GM12878 (cell line): ENCODE results near the gene OS9. TPM values are rescaled to one million over a fixed set of nuclear protein-coding genes. Genes with fewer than 3 reads are reported as not detected.
A peak's percentile ranks its signal among the peaks of the same experiment; 100 is the strongest.

Source experiments
- ATAC-seq: fragments of 200-7000 bp; cut with Tn5 transposase; 3 replicates; pipeline ENCODE4 v1.9.1; 2020; ENCODE audit warnings: mild to moderate bottlenecking, moderate library complexity
- BruUV-seq: library from RNA; stranded (reverse); fragments of 400-500 nt; replicated peaks from 2 replicates; lab custom pipeline; 2021; lab: Mats Ljungman, UMichigan
- CTCF ChIA-PET: fragments of 300-600 bp; sonication (Branson Sonifier 250); formaldehyde crosslinking; extraction: SDS; loops from one replicate; lab custom pipeline; 2021; ENCODE audit warnings: inconsistent platforms; lab: Yijun Ruan, JAX
- POLR2A ChIA-PET: fragments of 350-600 bp; formaldehyde crosslinking; extraction: SDS; loops from one replicate; lab custom pipeline; 2021; ENCODE audit warnings: inconsistent platforms; lab: Charles Lee
- RAD21 ChIA-PET: fragments of 300-600 bp; sonication (Branson Sonifier 250); formaldehyde crosslinking; loops from one replicate; lab custom pipeline; 2023; ENCODE audit warnings: antibody characterized with exemption; ENCODE audit not compliant: unreplicated experiment; lab: Charles Lee
- SMC1A ChIA-PET: fragments of 300-600 bp; sonication (Branson Sonifier 250); formaldehyde crosslinking; loops from one replicate; lab custom pipeline; 2023; ENCODE audit not compliant: unreplicated experiment, uncharacterized antibody; lab: Charles Lee
- DNase-seq: peaks from one replicate; pipeline ENCODE4 v3.0.0-alpha.2; 2011; ENCODE audit warnings: low read depth, low spot score
- FAIRE-seq: peaks from 3 replicates; lab custom pipeline; 2011; peaks lifted over from hg19 to GRCh38; lab: Jason Lieb, UNC
- H2AFZ ChIP-seq: 2 replicates; pipeline ENCODE4 v1.6.0; 2011; ENCODE audit warnings: low read depth, low read length, control low read depth; ENCODE audit not compliant: control insufficient read depth
- H3K27ac ChIP-seq: 2 replicates; pipeline ENCODE4 v1.5.1; 2011; ENCODE audit warnings: control low read depth; ENCODE audit not compliant: control insufficient read depth, insufficient read depth
- H3K27me3 ChIP-seq, 2 experiments: replicated peaks in 1 of 2; 2 replicates each; pipeline versions ENCODE4 v1.6.0 to v1.6.1; 2011; ENCODE audit warnings: low read length in 1 of 2; ENCODE audit not compliant: control insufficient read depth in 2 of 2, insufficient read depth in 2 of 2
- H3K36me3 ChIP-seq, 2 experiments: 2 replicates each; pipeline ENCODE4 v1.5.1; 2011; ENCODE audit warnings: low read length in 1 of 2; ENCODE audit not compliant: control insufficient read depth in 2 of 2, insufficient read depth in 2 of 2
- H3K4me1 ChIP-seq: 2 replicates; pipeline ENCODE4 v1.6.1; 2011; ENCODE audit warnings: mild to moderate bottlenecking, low read length, moderate library complexity, mixed read lengths; ENCODE audit not compliant: control insufficient read depth, insufficient read depth
- H3K4me2 ChIP-seq: 2 replicates; pipeline ENCODE4 v1.6.0; 2011; ENCODE audit warnings: control low read depth; ENCODE audit not compliant: control insufficient read depth, insufficient read depth
- H3K4me3 ChIP-seq: fragments of 200-600 bp; sonication (generic); 2 replicates; pipeline ENCODE4 v1.5.1; 2016
- H3K79me2 ChIP-seq: 2 replicates; pipeline ENCODE4 v1.6.0; 2011; ENCODE audit warnings: low read length; ENCODE audit not compliant: control insufficient read depth, insufficient read depth
- H3K9ac ChIP-seq: 2 replicates; pipeline ENCODE4 v1.8.0; 2011; ENCODE audit warnings: low read length, control low read depth, mixed read lengths; ENCODE audit not compliant: control insufficient read depth, insufficient read depth
- H3K9me3 ChIP-seq: replicated peaks from 3 replicates; pipeline ENCODE4 v1.5.1; 2011; ENCODE audit warnings: mild to moderate bottlenecking, low read length; ENCODE audit not compliant: control insufficient read depth, insufficient read depth
- H4K20me1 ChIP-seq: 2 replicates; pipeline ENCODE4 v1.6.0; 2011; ENCODE audit not compliant: control insufficient read depth, insufficient read depth
- EED ChIP-seq: sonication (generic); IDR thresholded peaks from 2 replicates; pipeline ENCODE4 v1.6.1; 2016; ENCODE audit warnings: antibody characterized with exemption, low read depth
- ESRRA ChIP-seq: IDR thresholded peaks from 2 replicates; pipeline ENCODE4 v1.6.1; 2012; ENCODE audit warnings: mild to moderate bottlenecking, low read length, improper control_type of control experiment
- POLR2A ChIP-seq: IDR thresholded peaks from 2 replicates; pipeline ENCODE4 v1.6.1; 2011; ENCODE audit warnings: low read depth, mild to moderate bottlenecking, low read length
- SRF ChIP-seq, 2 experiments: IDR thresholded peaks; 2 replicates each; pipeline ENCODE4 v1.6.1; 2011; ENCODE audit warnings: low read depth in 2 of 2, low read length in 2 of 2, mild to moderate bottlenecking in 1 of 2, moderate library complexity in 1 of 2
- ZNF274 ChIP-seq: IDR thresholded peaks from one replicate; pipeline ENCODE4 v1.8.0; 2011; ENCODE audit not compliant: insufficient read length, insufficient read depth
- WGBS: methylation state at CpG from one replicate; pipeline ENCODE4 v1.1.6; 2016; ENCODE audit warnings: low lambda C conversion rate; ENCODE audit not compliant: insufficient replicate concordance, insufficient coverage; ENCODE audit errors: missing lambda C conversion rate; 5-methylcytosine and 5-hydroxymethylcytosine counted together
- in situ Hi-C: fragments of 300-500 bp; cut with MboI; formaldehyde crosslinking; loops from 9 replicates; pipeline ENCODE4 v1.14.3; 2018; ENCODE audit warnings: mixed read lengths
- intact Hi-C: fragments of 100-400 bp; cut with micrococcal nuclease; formaldehyde crosslinking; loops from one replicate; pipeline ENCODE4 v1.14.2; 2022; ENCODE audit not compliant: unreplicated experiment
- polyA plus RNA-seq, 11 experiments: library from polyadenylated mRNA; depleted of rRNA in 4 of 11; unstranded in 6 of 11; stranded (reverse) in 5 of 11; fragments of >200 nt; fragmentation: Nextera tagmentation in 4 of 11; fragmentation: Illumina TruSeq in 1 of 11; extraction: Ambion mirVana in 4 of 11; extraction: Trizol in 1 of 11; gene quantifications; 1 replicate in 1 of 11; 2 replicates in 10 of 11; pipeline versions ENCODE4 v1.2.1 to v1.2.3, GENCODE V29; 2011 to 2016; ENCODE audit warnings: inconsistent platforms in 2 of 11, missing spikeins in 2 of 11, low read depth in 1 of 11
- total RNA-seq, 4 experiments: library from RNA; depleted of rRNA in 3 of 4; stranded (reverse); fragments of >200 nt in 3 of 4; fragmentation: Illumina TruSeq in 1 of 4; extraction: Trizol in 1 of 4; gene quantifications; 2 replicates each; pipeline versions ENCODE4 v1.2.1 to v1.2.3, GENCODE V29; 2013 to 2021
- TF ChIP-seq, protein P1 (sequence below): fragments of 450-650 bp; IDR thresholded peaks from 2 replicates; pipeline ENCODE4 v1.6.1; 2016; ENCODE audit warnings: mild to moderate bottlenecking
- TF ChIP-seq, protein P2 (sequence below): fragments of 450-650 bp; IDR thresholded peaks from 2 replicates; pipeline ENCODE4 v1.6.1; 2014; ENCODE audit warnings: mild to moderate bottlenecking

OS9 gene
- total and polyA plus RNA-seq, 10 of the 15 experiments (the other 5 are each of a cell fraction or from before 2014, with no cell fraction given), result 5.2 to 106 (median 79.1) TPM

DNA sequence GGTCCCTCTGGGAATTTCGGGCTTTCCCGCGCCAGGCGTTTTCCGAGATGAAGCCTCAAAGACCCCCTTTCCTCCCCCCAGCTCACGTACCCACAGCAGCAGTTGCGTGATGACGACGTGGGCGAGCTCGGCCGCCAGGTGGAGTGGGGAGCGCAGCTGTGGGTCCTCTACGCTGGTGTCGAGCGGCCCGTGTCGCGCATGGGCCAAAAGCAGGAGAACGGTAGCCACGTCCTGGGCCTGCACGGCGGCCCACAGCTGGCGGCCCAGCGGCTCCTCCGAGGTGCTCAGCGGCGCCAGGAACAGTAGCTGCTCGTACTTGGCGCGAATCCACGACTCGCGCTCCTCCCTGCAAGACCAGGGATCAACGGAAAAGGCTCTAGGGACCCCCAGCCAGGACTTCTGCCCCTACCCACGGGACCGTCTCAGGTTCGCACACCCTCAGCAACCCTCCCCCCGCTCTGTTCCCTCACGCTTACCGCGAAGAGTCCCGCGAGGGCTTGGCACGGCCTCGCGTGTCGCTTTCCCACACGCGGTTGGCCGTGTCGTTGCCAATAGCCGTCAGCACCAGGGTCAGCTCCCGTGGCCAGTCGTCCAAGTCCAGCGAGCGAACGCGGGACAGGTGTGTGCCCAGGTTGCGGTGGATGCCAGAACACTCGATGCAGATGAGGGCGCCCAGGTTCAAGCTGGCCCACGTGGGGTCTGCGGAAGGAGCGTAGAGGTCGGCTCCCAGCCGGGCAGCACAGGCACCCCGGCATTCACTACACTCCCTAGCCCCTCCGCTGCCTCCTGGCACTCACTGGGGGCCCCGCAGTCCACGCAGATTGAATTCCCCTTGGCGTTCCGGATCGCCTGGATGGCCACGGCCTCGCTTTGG, 33.2 kb downstream of the OS9 start:
- ATAC-seq (no peak), DNase-seq (no peak), FAIRE-seq (no peak)
- no peaks in the 10 kb centered on the region for H4K20me1 ChIP-seq
- H3K4me3 ChIP-seq, result no peak overlapping the region
- BruUV-seq, result no TSS peak
- no peaks in the 10 kb centered on the region for H3K27me3 ChIP-seq
- POLR2A ChIA-PET, result no interaction called here
- intact Hi-C loops, result no loop called here
- no peaks in the 10 kb centered on the region for H3K4me1 ChIP-seq
- WGBS, result 98% methylated on average over 70 of the region's 76 CpGs
- H3K79me2 ChIP-seq, result no peaks in the 10 kb centered on the region
- CTCF ChIA-PET, result no interaction called here
- in situ Hi-C loops, result no loop called here
- no peak overlapping the region for H3K4me2 ChIP-seq
- peaks cover 7 to 8% of the 10 kb centered on the region in 2 experiments; a peak in 3 of 4 replicates for H3K36me3 ChIP-seq
- H3K27ac ChIP-seq, result no peak overlapping the region
- RAD21 ChIA-PET, result no interaction called here
- H2AFZ ChIP-seq, result no peak overlapping the region
- H3K9me3 ChIP-seq, result no peaks in the 10 kb centered on the region
- SMC1A ChIA-PET, result no interaction called here
- no peak overlapping the region for H3K9ac ChIP-seq
- 0 out of 2 replicates have a peak, but pooled peaks have one; percentile 5 for TF ChIP-seq POLR2A
- TF ChIP-seq EED, result no peak

DNA sequence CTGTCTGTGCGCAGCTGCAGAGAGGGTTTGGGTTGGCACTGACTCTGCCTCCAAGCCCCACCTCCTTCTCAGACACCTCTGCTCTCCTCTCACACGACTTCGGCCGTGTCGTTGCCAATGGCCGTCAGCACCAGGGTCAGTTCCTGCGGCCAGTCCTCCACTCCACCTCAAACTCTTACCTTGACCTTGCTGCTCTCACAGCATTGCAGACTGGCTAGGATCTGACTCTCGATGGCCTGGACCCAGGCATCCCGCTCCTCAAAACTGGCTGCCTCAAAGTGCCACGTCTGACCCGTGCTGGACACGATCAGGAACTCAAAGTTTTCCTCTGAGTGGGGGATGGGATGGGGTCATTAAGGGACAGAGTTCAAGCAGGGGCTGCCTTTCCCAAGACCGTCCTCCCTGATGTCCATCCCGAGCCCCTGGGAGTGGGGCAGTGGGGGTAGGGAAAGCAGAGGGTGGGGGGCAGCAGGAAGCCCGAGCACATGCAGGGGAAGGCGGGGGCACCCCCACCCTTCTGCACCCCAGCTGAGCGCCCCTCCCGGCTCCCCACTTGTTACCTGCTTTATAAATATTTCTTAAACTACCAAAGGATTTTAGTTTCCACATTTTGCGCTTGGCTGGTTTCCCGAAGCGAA, 33.9 kb downstream of the OS9 start:
- RAD21 ChIA-PET, result no interaction called here
- in situ Hi-C loops, result no loop called here
- no peak overlapping the region for H3K27ac ChIP-seq
- TF ChIP-seq, protein P1, sequence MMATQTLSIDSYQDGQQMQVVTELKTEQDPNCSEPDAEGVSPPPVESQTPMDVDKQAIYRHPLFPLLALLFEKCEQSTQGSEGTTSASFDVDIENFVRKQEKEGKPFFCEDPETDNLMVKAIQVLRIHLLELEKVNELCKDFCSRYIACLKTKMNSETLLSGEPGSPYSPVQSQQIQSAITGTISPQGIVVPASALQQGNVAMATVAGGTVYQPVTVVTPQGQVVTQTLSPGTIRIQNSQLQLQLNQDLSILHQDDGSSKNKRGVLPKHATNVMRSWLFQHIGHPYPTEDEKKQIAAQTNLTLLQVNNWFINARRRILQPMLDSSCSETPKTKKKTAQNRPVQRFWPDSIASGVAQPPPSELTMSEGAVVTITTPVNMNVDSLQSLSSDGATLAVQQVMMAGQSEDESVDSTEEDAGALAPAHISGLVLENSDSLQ, result no peak
- TF ChIP-seq, protein P2, sequence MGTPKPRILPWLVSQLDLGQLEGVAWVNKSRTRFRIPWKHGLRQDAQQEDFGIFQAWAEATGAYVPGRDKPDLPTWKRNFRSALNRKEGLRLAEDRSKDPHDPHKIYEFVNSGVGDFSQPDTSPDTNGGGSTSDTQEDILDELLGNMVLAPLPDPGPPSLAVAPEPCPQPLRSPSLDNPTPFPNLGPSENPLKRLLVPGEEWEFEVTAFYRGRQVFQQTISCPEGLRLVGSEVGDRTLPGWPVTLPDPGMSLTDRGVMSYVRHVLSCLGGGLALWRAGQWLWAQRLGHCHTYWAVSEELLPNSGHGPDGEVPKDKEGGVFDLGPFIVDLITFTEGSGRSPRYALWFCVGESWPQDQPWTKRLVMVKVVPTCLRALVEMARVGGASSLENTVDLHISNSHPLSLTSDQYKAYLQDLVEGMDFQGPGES, result no peak
- TF ChIP-seq ZNF274, result no peak
- TF ChIP-seq SRF (IDR thresholded peaks at IDR 0.05; ENCODE audit: low read depth in 2 of 2, low read length in 2 of 2), result no peak
- TF ChIP-seq ESRRA, result no peak
- TF ChIP-seq, all 136 proteins: peak for 0
- BruUV-seq, result no TSS peak
- FAIRE-seq (no peak), DNase-seq (no peak), ATAC-seq (no peak)
- Histone ChIP-seq H3K4me3 (no peak overlapping the region), H3K4me2 (no peak overlapping the region), H2AFZ (no peak overlapping the region), H3K79me2 (no peaks in the 10 kb centered on the region), H3K27me3 (no peaks in the 10 kb centered on the region), H3K4me1 (no peaks in the 10 kb centered on the region), H3K36me3 (peaks cover 8 to 12% of the 10 kb centered on the region in 2 experiments; a peak in 3 of 4 replicates), H3K9ac (no peak overlapping the region), H3K9me3 (no peaks in the 10 kb centered on the region), H4K20me1 (no peaks in the 10 kb centered on the region)
- ChIA-PET CTCF (no interaction called here), SMC1A (no interaction called here), POLR2A (no interaction called here)
- 95% methylated on average over 19 of the region's 21 CpGs for WGBS
- intact Hi-C loops, result no loop called here
